NB4 (cell line): ENCODE measurements around the gene RASGRP3.

Source experiments
- CTCF ChIP-seq: IDR thresholded peaks from one replicate; pipeline ENCODE4 v1.5.1; 2012; ENCODE audit warnings: low read depth, low read length
- POLR2A ChIP-seq: IDR thresholded peaks from 2 replicates; pipeline ENCODE4 v1.6.1; 2011; ENCODE audit warnings: mild to moderate bottlenecking; ENCODE audit not compliant: insufficient read length; ENCODE audit errors: extremely low read depth

GRCh38 chr2:33485051-33485450 is 8.6 kb downstream of the RASGRP3 start:
- TF ChIP-seq CTCF: no peak
- no peak for TF ChIP-seq POLR2A
